HEK293 (cell line): Measurements from ENCODE around the gene PKMYT1.

Experiments used
- CTCF ChIP-seq: fragments of 450-650 bp; formaldehyde crosslinking; IDR thresholded peaks from 2 replicates; pipeline ENCODE4 v1.5.1; 2016; ENCODE audit warnings: missing biosample characterization, missing genetic modification characterization
- FEZF1 ChIP-seq: fragments of 450-650 bp; formaldehyde crosslinking; IDR thresholded peaks from 2 replicates; pipeline ENCODE4 v1.5.1; 2016; ENCODE audit warnings: missing biosample characterization, missing genetic modification characterization
- HOXA7 ChIP-seq: sonication (generic); formaldehyde crosslinking; IDR thresholded peaks from 2 replicates; pipeline ENCODE4 v1.8.1; 2022; ENCODE audit warnings: missing genetic modification reagents, borderline replicate concordance
- SP2 ChIP-seq: fragments of 450-650 bp; formaldehyde crosslinking; IDR thresholded peaks from 2 replicates; pipeline ENCODE4 v1.5.1; 2016; ENCODE audit warnings: missing biosample characterization, missing genetic modification characterization
- TCF7L2 ChIP-seq: IDR thresholded peaks from 2 replicates; pipeline ENCODE4 v1.6.1; 2011; ENCODE audit warnings: low read depth, mild to moderate bottlenecking, inconsistent platforms, low read length, moderate library complexity, borderline replicate concordance
- ZBTB17 ChIP-seq: fragments of 450-650 bp; formaldehyde crosslinking; IDR thresholded peaks from 2 replicates; pipeline ENCODE4 v1.5.1; 2016; ENCODE audit warnings: missing biosample characterization, missing genetic modification characterization
- ZBTB8A ChIP-seq: fragments of 450-650 bp; formaldehyde crosslinking; IDR thresholded peaks from 2 replicates; pipeline ENCODE4 v1.5.1; 2016; ENCODE audit warnings: missing biosample characterization, missing genetic modification characterization
- ZNF214 ChIP-seq: fragments of 450-650 bp; formaldehyde crosslinking; IDR thresholded peaks from 2 replicates; pipeline ENCODE4 v1.5.1; 2017; ENCODE audit warnings: missing biosample characterization, mild to moderate bottlenecking, missing genetic modification characterization, borderline replicate concordance
- ZNF302 ChIP-seq: fragments of 450-650 bp; formaldehyde crosslinking; IDR thresholded peaks from 2 replicates; pipeline ENCODE4 v1.5.1; 2016; ENCODE audit warnings: missing biosample characterization, missing genetic modification characterization, low read depth
- ZNF350 ChIP-seq: fragments of 450-650 bp; formaldehyde crosslinking; IDR thresholded peaks from 2 replicates; pipeline ENCODE4 v1.5.0; 2017; ENCODE audit warnings: missing biosample characterization, mild to moderate bottlenecking, missing genetic modification characterization
- ZNF416 ChIP-seq: fragments of 450-650 bp; formaldehyde crosslinking; IDR thresholded peaks from 2 replicates; pipeline ENCODE4 v1.5.1; 2016; ENCODE audit warnings: missing biosample characterization, missing genetic modification characterization
- ZNF585B ChIP-seq: fragments of 450-650 bp; formaldehyde crosslinking; IDR thresholded peaks from 2 replicates; pipeline ENCODE4 v1.5.1; 2016; ENCODE audit warnings: missing biosample characterization, missing genetic modification characterization
- ZNF664 ChIP-seq: fragments of 450-650 bp; formaldehyde crosslinking; IDR thresholded peaks from 2 replicates; pipeline ENCODE4 v1.5.1; 2016; ENCODE audit warnings: missing biosample characterization, missing genetic modification characterization
- ZNF830 ChIP-seq: fragments of 450-650 bp; IDR thresholded peaks from 2 replicates; pipeline ENCODE4 v1.5.0; 2018; ENCODE audit warnings: missing biosample characterization, missing genetic modification characterization, low read depth, mild to moderate bottlenecking, moderate library complexity

DNA sequence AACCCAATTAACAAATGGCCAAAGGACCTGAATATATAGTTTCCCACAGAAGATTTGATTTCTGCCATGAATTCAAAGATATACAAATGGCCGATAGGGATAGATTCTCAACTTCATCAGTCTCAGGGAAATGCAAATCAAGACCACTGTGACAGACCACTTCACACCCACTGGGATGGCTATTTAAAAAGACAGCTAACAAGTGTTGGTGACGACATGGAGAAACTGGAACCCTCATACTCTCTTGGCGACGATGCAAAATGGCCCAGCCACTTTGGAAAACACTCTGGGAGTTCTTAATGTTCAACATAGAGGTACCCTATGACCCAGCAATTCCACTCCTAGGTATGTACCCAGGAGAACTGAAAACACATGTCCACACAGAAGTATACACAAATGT lies 33.6 kb downstream of the PKMYT1 start:
- no peak for TF ChIP-seq ZNF416 (tag by site-specific recombination)
- no peak for TF ChIP-seq ZBTB17 (tag by site-specific recombination)
- TF ChIP-seq FEZF1 (tag by site-specific recombination): no peak
- TF ChIP-seq ZNF214 (tag by site-specific recombination): no peak
- TF ChIP-seq ZNF585B (tag by site-specific recombination): no peak
- no peak for TF ChIP-seq CTCF (tag by site-specific recombination)
- TF ChIP-seq ZNF350 (tag by site-specific recombination): no peak
- TF ChIP-seq HOXA7: no peak
- no peak for TF ChIP-seq ZNF664 (tag by site-specific recombination)
- no peak for TF ChIP-seq ZNF830 (tag by site-specific recombination)
- TF ChIP-seq TCF7L2: no peak
- TF ChIP-seq SP2: no peak
- no peak for TF ChIP-seq ZNF302 (tag by site-specific recombination)
- TF ChIP-seq ZBTB8A (tag by site-specific recombination): no peak
